GM12878 (cell line): ENCODE data around the gene ATG10. TPM values are rescaled to one million over a fixed set of nuclear protein-coding genes. Genes with fewer than 3 reads are reported as not detected.
A peak's percentile ranks its signal among the peaks of the same experiment; 100 is the strongest.

ENCODE experiments used
- ATAC-seq: fragments of 200-7000 bp; cut with Tn5 transposase; 3 replicates; pipeline ENCODE4 v1.9.1; 2020; ENCODE audit warnings: mild to moderate bottlenecking, moderate library complexity
- BruUV-seq: library from RNA; stranded (reverse); fragments of 400-500 nt; replicated peaks from 2 replicates; lab custom pipeline; 2021; lab: Mats Ljungman, UMichigan
- CTCF ChIA-PET: fragments of 300-600 bp; sonication (Branson Sonifier 250); formaldehyde crosslinking; extraction: SDS; loops from one replicate; lab custom pipeline; 2021; ENCODE audit warnings: inconsistent platforms; lab: Yijun Ruan, JAX
- POLR2A ChIA-PET: fragments of 350-600 bp; formaldehyde crosslinking; extraction: SDS; loops from one replicate; lab custom pipeline; 2021; ENCODE audit warnings: inconsistent platforms; lab: Charles Lee
- RAD21 ChIA-PET: fragments of 300-600 bp; sonication (Branson Sonifier 250); formaldehyde crosslinking; loops from one replicate; lab custom pipeline; 2023; ENCODE audit warnings: antibody characterized with exemption; ENCODE audit not compliant: unreplicated experiment; lab: Charles Lee
- SMC1A ChIA-PET: fragments of 300-600 bp; sonication (Branson Sonifier 250); formaldehyde crosslinking; loops from one replicate; lab custom pipeline; 2023; ENCODE audit not compliant: unreplicated experiment, uncharacterized antibody; lab: Charles Lee
- DNase-seq: peaks from one replicate; pipeline ENCODE4 v3.0.0-alpha.2; 2011; ENCODE audit warnings: low read depth, low spot score
- FAIRE-seq: peaks from 3 replicates; lab custom pipeline; 2011; peaks lifted over from hg19 to GRCh38; lab: Jason Lieb, UNC
- H2AFZ ChIP-seq: 2 replicates; pipeline ENCODE4 v1.6.0; 2011; ENCODE audit warnings: low read depth, low read length, control low read depth; ENCODE audit not compliant: control insufficient read depth
- H3K27ac ChIP-seq: 2 replicates; pipeline ENCODE4 v1.5.1; 2011; ENCODE audit warnings: control low read depth; ENCODE audit not compliant: control insufficient read depth, insufficient read depth
- H3K27me3 ChIP-seq, 2 experiments: replicated peaks in 1 of 2; 2 replicates each; pipeline versions ENCODE4 v1.6.0 to v1.6.1; 2011; ENCODE audit warnings: low read length in 1 of 2; ENCODE audit not compliant: control insufficient read depth in 2 of 2, insufficient read depth in 2 of 2
- H3K36me3 ChIP-seq, 2 experiments: 2 replicates each; pipeline ENCODE4 v1.5.1; 2011; ENCODE audit warnings: low read length in 1 of 2; ENCODE audit not compliant: control insufficient read depth in 2 of 2, insufficient read depth in 2 of 2
- H3K4me1 ChIP-seq: 2 replicates; pipeline ENCODE4 v1.6.1; 2011; ENCODE audit warnings: mild to moderate bottlenecking, low read length, moderate library complexity, mixed read lengths; ENCODE audit not compliant: control insufficient read depth, insufficient read depth
- H3K4me2 ChIP-seq: 2 replicates; pipeline ENCODE4 v1.6.0; 2011; ENCODE audit warnings: control low read depth; ENCODE audit not compliant: control insufficient read depth, insufficient read depth
- H3K4me3 ChIP-seq: fragments of 200-600 bp; sonication (generic); 2 replicates; pipeline ENCODE4 v1.5.1; 2016
- H3K79me2 ChIP-seq: 2 replicates; pipeline ENCODE4 v1.6.0; 2011; ENCODE audit warnings: low read length; ENCODE audit not compliant: control insufficient read depth, insufficient read depth
- H3K9ac ChIP-seq: 2 replicates; pipeline ENCODE4 v1.8.0; 2011; ENCODE audit warnings: low read length, control low read depth, mixed read lengths; ENCODE audit not compliant: control insufficient read depth, insufficient read depth
- H3K9me3 ChIP-seq: replicated peaks from 3 replicates; pipeline ENCODE4 v1.5.1; 2011; ENCODE audit warnings: mild to moderate bottlenecking, low read length; ENCODE audit not compliant: control insufficient read depth, insufficient read depth
- H4K20me1 ChIP-seq: 2 replicates; pipeline ENCODE4 v1.6.0; 2011; ENCODE audit not compliant: control insufficient read depth, insufficient read depth
- CBFB ChIP-seq: IDR thresholded peaks from 2 replicates; pipeline ENCODE4 v1.6.1; 2016; ENCODE audit warnings: antibody characterized with exemption, low read depth
- CTCF ChIP-seq, 3 experiments: IDR thresholded peaks in 2 of 3; conservative IDR thresholded peaks in 1 of 3; 2 replicates each; pipeline ENCODE4 v1.5.1; 2011; ENCODE audit warnings: low read depth in 3 of 3, low read length in 3 of 3, mild to moderate bottlenecking in 3 of 3, control low read depth in 2 of 3, moderate library complexity in 2 of 3, inconsistent platforms in 1 of 3, mixed read lengths in 1 of 3; ENCODE audit not compliant: control insufficient read depth in 2 of 3, insufficient read depth in 1 of 3; ENCODE audit errors: extremely low read depth in 1 of 3
- E2F8 ChIP-seq: fragments of 450-650 bp; IDR thresholded peaks from 2 replicates; pipeline ENCODE4 v1.6.1; 2018; ENCODE audit warnings: mild to moderate bottlenecking, low read depth, moderate library complexity; ENCODE audit not compliant: partially characterized antibody
- EED ChIP-seq: sonication (generic); IDR thresholded peaks from 2 replicates; pipeline ENCODE4 v1.6.1; 2016; ENCODE audit warnings: antibody characterized with exemption, low read depth
- EP300 ChIP-seq, 2 experiments: fragments of 150-350 bp in 1 of 2; IDR thresholded peaks; 2 replicates each; pipeline ENCODE4 v1.6.1; 2011 to 2012; ENCODE audit warnings: low read depth in 2 of 2, low read length in 2 of 2, borderline replicate concordance in 1 of 2, improper control_type of control experiment in 1 of 2, inconsistent platforms in 1 of 2; ENCODE audit not compliant: control insufficient read depth in 1 of 2
- JUNB ChIP-seq: IDR thresholded peaks from 2 replicates; pipeline ENCODE4 v1.6.1; 2016; ENCODE audit warnings: antibody characterized with exemption, mild to moderate bottlenecking
- KDM1A ChIP-seq: fragments of 200-600 bp; sonication (generic); IDR thresholded peaks from 2 replicates; pipeline ENCODE4 v1.6.1; 2016; ENCODE audit warnings: borderline replicate concordance
- NRF1 ChIP-seq: conservative IDR thresholded peaks from 2 replicates; pipeline ENCODE4 v1.6.1; 2011; ENCODE audit warnings: mild to moderate bottlenecking, low read depth, low read length, improper control_type of control experiment
- RUNX3 ChIP-seq: IDR thresholded peaks from 2 replicates; pipeline ENCODE4 v1.6.1; 2012; ENCODE audit warnings: low read length, inconsistent platforms
- SREBF1 ChIP-seq: IDR thresholded peaks from 2 replicates; pipeline ENCODE4 v1.6.1; 2012; ENCODE audit warnings: mild to moderate bottlenecking, low read length
- SUPT20H ChIP-seq: IDR thresholded peaks from 2 replicates; pipeline ENCODE4 v1.6.1; 2011; ENCODE audit warnings: low read depth, mild to moderate bottlenecking, low read length, moderate library complexity, borderline replicate concordance; ENCODE audit not compliant: control insufficient read depth
- YBX1 ChIP-seq: fragments of 450-650 bp; IDR thresholded peaks from 2 replicates; pipeline ENCODE4 v1.6.1; 2016; ENCODE audit warnings: antibody characterized with exemption
- ZBTB33 ChIP-seq: fragments of 450-650 bp; IDR thresholded peaks from 2 replicates; pipeline ENCODE4 v1.6.1; 2017; ENCODE audit warnings: mild to moderate bottlenecking
- ZNF24 ChIP-seq: fragments of 450-650 bp; IDR thresholded peaks from 2 replicates; pipeline ENCODE4 v1.6.1; 2017; ENCODE audit warnings: antibody characterized with exemption, mild to moderate bottlenecking
- WGBS: methylation state at CpG from one replicate; pipeline ENCODE4 v1.1.6; 2016; ENCODE audit warnings: low lambda C conversion rate; ENCODE audit not compliant: insufficient replicate concordance, insufficient coverage; ENCODE audit errors: missing lambda C conversion rate; 5-methylcytosine and 5-hydroxymethylcytosine counted together
- in situ Hi-C: fragments of 300-500 bp; cut with MboI; formaldehyde crosslinking; loops from 9 replicates; pipeline ENCODE4 v1.14.3; 2018; ENCODE audit warnings: mixed read lengths
- intact Hi-C: fragments of 100-400 bp; cut with micrococcal nuclease; formaldehyde crosslinking; loops from one replicate; pipeline ENCODE4 v1.14.2; 2022; ENCODE audit not compliant: unreplicated experiment
- polyA plus RNA-seq, 11 experiments: library from polyadenylated mRNA; depleted of rRNA in 4 of 11; unstranded in 6 of 11; stranded (reverse) in 5 of 11; fragments of >200 nt; fragmentation: Nextera tagmentation in 4 of 11; fragmentation: Illumina TruSeq in 1 of 11; extraction: Ambion mirVana in 4 of 11; extraction: Trizol in 1 of 11; gene quantifications; 1 replicate in 1 of 11; 2 replicates in 10 of 11; pipeline versions ENCODE4 v1.2.1 to v1.2.3, GENCODE V29; 2011 to 2016; ENCODE audit warnings: inconsistent platforms in 2 of 11, missing spikeins in 2 of 11, low read depth in 1 of 11
- total RNA-seq, 4 experiments: library from RNA; depleted of rRNA in 3 of 4; stranded (reverse); fragments of >200 nt in 3 of 4; fragmentation: Illumina TruSeq in 1 of 4; extraction: Trizol in 1 of 4; gene quantifications; 2 replicates each; pipeline versions ENCODE4 v1.2.1 to v1.2.3, GENCODE V29; 2013 to 2021

ATG10 gene
- total and polyA plus RNA-seq, 10 of the 15 experiments (the other 5 are each of a cell fraction or from before 2014, with no cell fraction given): 3.8 to 14.4 (median 6.5) TPM

GRCh38 chr5:81922854-81923279 is 49.0 kb upstream of the ATG10 start (continued):
- TF ChIP-seq EP300 (IDR thresholded peaks at IDR 0.05; ENCODE audit: borderline replicate concordance in 1 of 2, control insufficient read depth in 1 of 2, low read depth in 2 of 2, low read length in 2 of 2) (peak in 1 of 2 experiments; percentile 41; a peak in 1 of 4 replicates), JUNB (peak; percentile 42; the same call in 1 of the 2 replicates), RUNX3 (peak; percentile 47)

- ChIA-PET POLR2A (no interaction called here), RAD21 (interaction anchor here (1.0 kb wide), 1 partner anchor 176 kb away, joined by 4 read pairs; no protein-coding TSS in a partner anchor), SMC1A (interaction anchor here (0.7 to 1.3 kb wide), 4 partner anchors 22 to 365 kb away, joined by 3 to 4 read pairs (median 3); no protein-coding TSS in a partner anchor), CTCF (no interaction called here)
- H3K9ac ChIP-seq: no peak overlapping the region
- H3K27me3 ChIP-seq: no peaks in the 10 kb centered on the region
- H3K36me3 ChIP-seq: no peaks in the 10 kb centered on the region
- 53% methylated on average over 4 of the region's 4 CpGs for WGBS
- ATAC-seq: no peak
- no peak overlapping the region for H3K4me3 ChIP-seq
- H3K27ac ChIP-seq: no peak overlapping the region
- no peak overlapping the region for H3K4me2 ChIP-seq
- FAIRE-seq: no peak
- no peaks in the 10 kb centered on the region for H4K20me1 ChIP-seq
- no peaks in the 10 kb centered on the region for H3K79me2 ChIP-seq
- peaks cover 3% of the 10 kb centered on the region; the same call in 1 of the 2 replicates for H3K4me1 ChIP-seq
- no peak overlapping the region for H2AFZ ChIP-seq
- intact Hi-C loops (no loop called here), in situ Hi-C loops (no loop called here)
- no peak for DNase-seq
- no peaks in the 10 kb centered on the region; the same call in 2 of the 3 replicates for H3K9me3 ChIP-seq
- BruUV-seq: no TSS peak
- TF ChIP-seq CTCF (IDR thresholded peaks at IDR 0.05 in 2 of 3, conservative IDR thresholded peaks at IDR 0.05 in 1 of 3; ENCODE audit: control insufficient read depth in 2 of 3, extremely low read depth in 1 of 3, insufficient read depth in 1 of 3, low read depth in 3 of 3, low read length in 3 of 3) (no peak), NRF1 (no peak), JUNB (no peak), KDM1A (no peak), SUPT20H (no peak), SREBF1 (no peak), E2F8 (no peak), EED (no peak), CBFB (no peak), ZBTB33 (no peak), ZNF24 (no peak), YBX1 (no peak)
Observed at GRCh38 chr5:81924442-81924841, 47.4 kb upstream of the ATG10 start.
